ENCODE measurements around the gene VWA5A. TPM values are rescaled to one million over a fixed set of nuclear protein-coding genes. Genes with fewer than 3 reads are reported as not detected.

The VWA5A gene, protein sequence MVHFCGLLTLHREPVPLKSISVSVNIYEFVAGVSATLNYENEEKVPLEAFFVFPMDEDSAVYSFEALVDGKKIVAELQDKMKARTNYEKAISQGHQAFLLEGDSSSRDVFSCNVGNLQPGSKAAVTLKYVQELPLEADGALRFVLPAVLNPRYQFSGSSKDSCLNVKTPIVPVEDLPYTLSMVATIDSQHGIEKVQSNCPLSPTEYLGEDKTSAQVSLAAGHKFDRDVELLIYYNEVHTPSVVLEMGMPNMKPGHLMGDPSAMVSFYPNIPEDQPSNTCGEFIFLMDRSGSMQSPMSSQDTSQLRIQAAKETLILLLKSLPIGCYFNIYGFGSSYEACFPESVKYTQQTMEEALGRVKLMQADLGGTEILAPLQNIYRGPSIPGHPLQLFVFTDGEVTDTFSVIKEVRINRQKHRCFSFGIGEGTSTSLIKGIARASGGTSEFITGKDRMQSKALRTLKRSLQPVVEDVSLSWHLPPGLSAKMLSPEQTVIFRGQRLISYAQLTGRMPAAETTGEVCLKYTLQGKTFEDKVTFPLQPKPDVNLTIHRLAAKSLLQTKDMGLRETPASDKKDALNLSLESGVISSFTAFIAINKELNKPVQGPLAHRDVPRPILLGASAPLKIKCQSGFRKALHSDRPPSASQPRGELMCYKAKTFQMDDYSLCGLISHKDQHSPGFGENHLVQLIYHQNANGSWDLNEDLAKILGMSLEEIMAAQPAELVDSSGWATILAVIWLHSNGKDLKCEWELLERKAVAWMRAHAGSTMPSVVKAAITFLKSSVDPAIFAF
- 1 to 10 TPM; 4.3 to 5.2 TPM for total RNA-seq

DNA sequence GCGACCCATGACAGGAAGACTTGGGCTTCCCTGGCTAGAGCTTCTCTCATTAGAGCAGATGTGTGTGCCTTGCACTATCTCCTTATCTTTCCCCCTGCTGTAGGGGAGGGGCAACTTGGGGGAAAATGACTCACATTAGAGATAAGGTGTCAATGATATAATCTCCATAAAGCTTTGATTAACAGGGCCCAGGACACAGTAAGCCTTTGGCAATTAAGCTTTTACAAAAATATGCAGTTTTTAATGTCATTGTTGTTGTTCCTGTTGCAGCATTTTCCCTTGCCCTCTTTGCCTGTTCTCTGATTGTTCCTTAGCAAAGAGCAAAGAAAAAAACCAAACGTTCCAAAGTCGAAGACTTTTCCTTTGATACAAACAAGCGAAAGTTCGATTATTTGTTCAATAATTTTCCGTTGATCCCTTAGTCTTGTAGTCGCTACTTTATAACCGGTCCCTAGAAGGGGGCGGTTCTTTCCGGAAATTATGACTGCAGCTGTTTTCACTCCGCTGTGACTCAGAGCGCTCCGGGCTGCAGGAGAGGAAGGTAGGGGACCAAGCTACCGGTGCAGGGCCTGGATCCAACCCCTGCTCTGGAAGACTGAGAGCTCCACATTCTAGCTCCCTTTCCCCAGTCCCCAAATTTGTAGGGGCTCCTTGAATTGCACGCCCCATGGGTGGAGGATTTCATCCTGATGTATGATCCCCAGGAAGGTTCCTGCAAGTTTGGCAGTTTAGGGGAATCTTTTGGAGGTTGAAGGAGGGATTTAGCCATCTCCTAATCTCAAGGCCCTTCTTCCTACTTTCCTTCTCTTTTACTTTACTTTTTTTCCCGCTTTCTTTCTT is at the start of gene VWA5A:
Gene VWA5A (plus strand): TSS at position 509 of the 840 bp plus-strand sequence. CDS start 2,062 bp downstream, outside the sequence.
- peaks cover 15% of the 10 kb centered on the region for H3K27me3 Mint-ChIP-seq
- DNase-seq = peak; percentile 78

DNA sequence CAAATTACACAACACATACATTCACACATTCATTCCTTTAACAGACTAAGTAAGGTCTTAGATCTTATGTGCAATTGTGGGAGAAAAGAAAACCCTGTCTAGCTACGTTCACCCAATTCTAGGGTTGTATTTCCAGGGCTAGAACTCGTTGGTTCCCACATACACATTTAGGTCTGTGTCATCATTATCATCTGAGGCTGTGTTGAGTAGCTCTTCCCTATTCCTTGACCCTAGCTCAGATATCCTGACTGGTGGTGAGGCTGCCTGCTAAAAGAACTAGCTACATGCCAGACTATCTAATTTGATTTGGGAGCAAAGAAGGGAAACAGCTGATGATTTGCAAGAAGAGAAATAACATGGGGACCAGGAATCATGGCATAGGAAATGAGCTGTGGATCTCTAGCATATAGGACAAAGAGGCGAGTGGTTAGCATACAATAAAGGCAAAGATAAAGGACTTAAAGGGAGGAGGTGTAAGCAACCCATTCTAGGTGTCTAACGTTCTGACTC is 46.6 kb upstream of the VWA5A start:
- Mint-ChIP-seq H3K27ac (no peak overlapping the region), H3K27me3 (peaks cover 54% of the 10 kb centered on the region), H3K9me3 (no peaks in the 10 kb centered on the region), H3K4me1 (peaks cover 20% of the 10 kb centered on the region), H3K36me3 (no peaks in the 10 kb centered on the region), H3K4me3 (peak overlapping the region; percentile 18)
- no peak for DNase-seq

More for the DNA sequence above, at the start of gene VWA5A:
- Mint-ChIP-seq H3K9me3 (no peaks in the 10 kb centered on the region), H3K4me3 (peak within 1 kb of the TSS; percentile 92), H3K36me3 (no peaks in the 10 kb centered on the region), H3K4me1 (peaks cover 18% of the 10 kb centered on the region), H3K27ac (peak within 1 kb of the TSS; percentile 82)

DNA sequence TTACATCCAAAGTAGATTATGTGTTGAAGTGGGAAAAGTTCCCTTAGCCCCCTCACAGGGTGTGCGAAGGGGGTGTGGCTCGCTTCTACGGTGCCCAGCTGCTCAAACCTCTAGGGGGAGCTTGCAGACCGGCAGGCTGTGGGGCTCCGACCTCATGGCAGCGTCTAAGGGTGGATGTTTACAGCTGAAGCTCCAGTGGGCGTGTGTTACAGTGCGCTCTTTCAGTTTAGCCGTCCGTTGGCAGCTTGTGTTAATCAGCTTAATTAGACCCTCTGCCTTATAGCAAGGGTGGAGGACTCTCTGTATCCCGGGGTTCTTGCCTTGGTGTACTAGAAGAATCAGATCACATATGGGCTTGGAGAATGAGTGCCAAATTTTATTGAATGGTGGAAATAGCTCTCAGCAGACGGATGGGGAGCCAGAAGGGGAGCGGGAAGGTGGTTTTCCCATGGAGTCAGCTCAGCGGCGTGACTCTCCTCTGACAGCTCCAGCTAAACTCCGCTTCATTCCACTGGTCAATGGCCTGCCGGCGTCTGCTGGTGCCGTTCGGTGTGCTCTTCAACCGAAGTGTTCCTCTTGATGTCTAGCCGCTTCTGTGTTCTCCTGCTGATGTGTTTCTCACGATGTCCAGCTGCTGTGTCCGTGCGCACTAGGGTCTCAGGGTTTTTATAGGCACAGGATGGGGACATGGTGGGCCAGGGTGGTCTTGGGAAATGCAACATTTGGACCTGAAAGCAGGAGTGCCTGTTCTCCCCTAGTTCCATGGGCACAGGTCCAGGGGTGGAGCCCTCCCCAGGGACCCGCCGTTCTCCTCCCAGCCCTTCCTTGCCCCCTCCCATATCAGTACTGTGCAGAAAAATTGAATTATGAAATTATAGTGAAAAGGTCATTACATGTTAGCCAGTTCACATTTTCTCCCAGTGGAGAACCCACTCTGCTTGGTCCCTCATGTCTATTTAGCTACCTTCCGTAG is 45.5 kb upstream of the VWA5A start:
- H3K4me3 Mint-ChIP-seq = peak overlapping the region; percentile 64
- no peaks in the 10 kb centered on the region for H3K36me3 Mint-ChIP-seq
- H3K9me3 Mint-ChIP-seq = no peaks in the 10 kb centered on the region
- peaks cover 58% of the 10 kb centered on the region for H3K27me3 Mint-ChIP-seq
- H3K4me1 Mint-ChIP-seq = peaks cover 20% of the 10 kb centered on the region
- H3K27ac Mint-ChIP-seq = peak overlapping the region; percentile 45
- DNase-seq = peak; percentile 63

DNA sequence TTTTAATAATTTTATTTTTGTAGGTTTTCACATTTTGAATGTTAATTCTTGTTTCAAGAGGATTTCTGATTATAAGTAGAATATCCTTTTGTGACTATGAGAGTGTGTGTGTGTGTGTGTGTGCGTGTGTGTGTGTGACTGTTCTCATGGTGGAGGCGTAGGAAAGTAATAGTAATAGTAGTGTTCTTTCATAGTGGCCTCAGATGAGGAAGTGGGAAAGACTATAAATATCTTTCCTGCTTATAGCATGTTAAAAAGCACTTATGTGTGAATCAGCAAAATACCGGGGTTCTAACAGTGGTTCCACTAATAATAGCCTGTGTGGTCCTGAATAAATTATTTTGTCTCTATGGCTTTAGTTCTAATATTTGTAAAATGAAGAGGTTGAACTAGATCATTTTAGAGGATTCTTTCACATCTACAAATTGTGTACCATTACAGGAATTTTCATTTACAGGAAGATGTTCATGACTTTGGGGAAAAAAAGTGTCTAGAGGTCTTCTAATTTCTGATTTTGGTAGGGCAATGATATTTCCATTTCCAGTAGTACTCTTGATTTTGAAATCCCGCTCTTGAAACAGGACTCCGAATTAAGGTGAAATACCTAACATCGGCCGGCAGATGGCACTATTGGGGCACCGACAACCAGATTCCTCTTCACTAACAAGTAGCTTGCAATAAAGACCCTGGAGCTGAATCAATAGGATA is 44.2 kb upstream of the VWA5A start:
- H3K27ac Mint-ChIP-seq = peak overlapping the region; percentile 20
- H3K4me3 Mint-ChIP-seq = peak overlapping the region; percentile 40
- peak; percentile 60 for DNase-seq
- H3K4me1 Mint-ChIP-seq = peaks cover 20% of the 10 kb centered on the region
- no peaks in the 10 kb centered on the region for H3K36me3 Mint-ChIP-seq
- peaks cover 66% of the 10 kb centered on the region for H3K27me3 Mint-ChIP-seq
- no peaks in the 10 kb centered on the region for H3K9me3 Mint-ChIP-seq

DNA sequence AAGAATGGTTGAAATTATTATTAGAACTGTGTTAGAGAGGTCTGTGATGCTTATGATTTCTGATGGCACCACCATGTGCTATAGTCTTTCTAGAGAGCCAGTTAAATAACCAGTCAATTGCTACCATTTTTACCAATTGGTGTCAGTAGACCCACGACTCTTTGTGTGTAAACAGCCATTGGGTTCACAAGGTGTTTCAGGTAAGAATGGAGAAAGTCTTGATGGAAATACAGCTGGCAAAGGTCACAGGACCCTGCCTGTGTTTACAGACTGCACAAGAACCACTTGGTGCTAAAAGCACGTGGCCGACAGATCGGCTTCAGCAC is 43.7 kb upstream of the VWA5A start:
- no peak overlapping the region for H3K4me3 Mint-ChIP-seq
- H3K27me3 Mint-ChIP-seq = peaks cover 66% of the 10 kb centered on the region
- H3K36me3 Mint-ChIP-seq = no peaks in the 10 kb centered on the region
- no peak for DNase-seq
- H3K9me3 Mint-ChIP-seq = no peaks in the 10 kb centered on the region
- no peak overlapping the region for H3K27ac Mint-ChIP-seq
- H3K4me1 Mint-ChIP-seq = peaks cover 23% of the 10 kb centered on the region

GRCh38 chr11:124072147-124072546 is 43.1 kb upstream of the VWA5A start:
- H3K4me3 Mint-ChIP-seq = no peak overlapping the region
- H3K9me3 Mint-ChIP-seq = no peaks in the 10 kb centered on the region
- no peak overlapping the region for H3K27ac Mint-ChIP-seq
- peaks cover 24% of the 10 kb centered on the region for H3K4me1 Mint-ChIP-seq
- no peaks in the 10 kb centered on the region for H3K36me3 Mint-ChIP-seq
- peaks cover 68% of the 10 kb centered on the region for H3K27me3 Mint-ChIP-seq
- DNase-seq = no peak

DNA sequence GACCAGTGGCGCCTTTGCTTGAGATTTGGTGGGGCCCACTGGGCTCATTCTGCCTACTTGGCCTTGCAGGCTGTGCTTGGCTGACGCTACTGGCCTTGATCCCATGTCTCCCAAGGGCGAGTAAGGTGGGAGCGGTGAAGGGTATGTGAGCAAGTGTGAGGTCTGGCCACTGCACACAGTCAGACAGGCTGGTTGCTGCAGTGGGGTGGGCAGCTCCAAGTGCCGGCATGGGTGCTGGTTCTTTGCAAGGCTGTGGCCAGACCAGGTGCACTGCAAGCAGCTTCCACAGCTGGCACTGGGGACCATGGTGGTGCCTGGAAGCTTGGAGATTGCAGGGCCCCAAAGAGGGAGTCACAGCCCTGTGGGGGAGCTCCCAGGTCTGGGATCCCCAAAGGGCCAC is 40.7 kb upstream of the VWA5A start:
- no peak overlapping the region for H3K4me3 Mint-ChIP-seq
- H3K27ac Mint-ChIP-seq = no peak overlapping the region
- H3K36me3 Mint-ChIP-seq = no peaks in the 10 kb centered on the region
- H3K27me3 Mint-ChIP-seq = peaks cover 55% of the 10 kb centered on the region
- H3K4me1 Mint-ChIP-seq = peaks cover 15% of the 10 kb centered on the region
- no peaks in the 10 kb centered on the region for H3K9me3 Mint-ChIP-seq
- DNase-seq = no peak

GRCh38 chr11:124075492-124075840 is 39.8 kb upstream of the VWA5A start:
- no peak for DNase-seq
- Mint-ChIP-seq H3K9me3 (no peaks in the 10 kb centered on the region), H3K36me3 (no peaks in the 10 kb centered on the region), H3K4me1 (peaks cover 9% of the 10 kb centered on the region), H3K27ac (no peak overlapping the region), H3K4me3 (no peak overlapping the region), H3K27me3 (peaks cover 47% of the 10 kb centered on the region)

DNA sequence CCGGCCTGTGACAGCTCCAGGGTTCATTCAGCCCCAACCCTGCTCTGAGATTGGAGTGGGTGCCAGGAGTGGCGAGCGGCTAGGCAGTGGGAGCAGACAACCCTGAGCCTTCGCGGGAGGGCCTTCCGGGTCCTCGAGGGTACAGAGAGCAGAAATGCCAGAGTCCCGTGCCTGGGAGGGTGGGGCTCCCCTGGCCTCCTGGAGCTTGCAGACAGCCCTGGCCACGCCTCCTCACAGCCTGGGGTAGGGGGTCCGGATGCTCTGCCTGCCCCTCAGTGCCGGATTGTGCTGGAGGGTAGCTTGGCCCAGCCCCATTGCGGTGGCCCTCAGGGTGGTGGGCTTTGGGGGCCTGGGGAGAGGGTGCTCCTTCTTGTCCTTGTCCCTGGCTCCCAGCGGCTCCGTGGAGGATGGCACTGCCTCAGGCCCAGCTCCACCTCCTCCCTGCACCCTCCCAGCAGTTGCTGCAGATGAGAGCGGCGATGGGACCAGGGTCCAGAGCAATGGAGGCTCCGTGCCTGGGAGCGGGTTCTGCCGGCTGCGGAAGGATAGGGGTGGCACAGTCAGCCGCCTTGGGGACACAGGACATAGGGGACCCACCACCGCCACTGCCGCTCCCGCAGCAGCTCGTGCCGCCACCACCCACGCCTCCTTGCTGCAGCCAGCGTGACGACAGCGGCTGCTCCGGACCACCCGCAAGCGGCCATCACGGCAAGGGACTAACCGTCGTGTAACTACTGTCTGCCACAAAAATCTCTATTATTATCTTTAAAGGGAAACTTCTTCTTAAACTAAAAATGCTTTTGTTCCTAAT is 39.2 kb upstream of the VWA5A start:
- Mint-ChIP-seq H3K27ac (no peak overlapping the region), H3K27me3 (peaks cover 46% of the 10 kb centered on the region), H3K36me3 (no peaks in the 10 kb centered on the region), H3K4me3 (peak overlapping the region; percentile 53), H3K9me3 (no peaks in the 10 kb centered on the region), H3K4me1 (peaks cover 8% of the 10 kb centered on the region)
- peak; percentile 39 for DNase-seq

DNA sequence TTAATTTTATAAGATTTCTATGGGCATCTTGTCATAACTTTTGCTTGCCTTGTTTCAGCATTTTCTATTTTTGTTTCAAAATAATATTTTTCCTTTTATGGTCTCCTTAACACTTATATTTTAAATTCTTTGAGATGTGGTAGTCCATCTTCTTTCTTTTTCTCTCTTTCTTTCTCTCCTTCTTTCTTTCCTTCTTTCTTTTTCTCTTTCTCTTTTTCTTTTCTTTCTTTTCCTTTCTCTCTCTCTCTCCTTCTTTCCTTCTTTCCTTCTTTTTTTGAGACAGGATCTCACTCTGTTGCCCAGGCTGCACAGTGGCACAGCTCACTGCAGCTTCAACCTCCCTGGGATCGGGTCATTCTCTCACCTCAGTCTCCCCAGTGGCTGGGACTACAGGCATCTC is 38.0 kb upstream of the VWA5A start:
- peaks cover 48% of the 10 kb centered on the region for H3K27me3 Mint-ChIP-seq
- no peaks in the 10 kb centered on the region for H3K36me3 Mint-ChIP-seq
- no peak overlapping the region for H3K4me3 Mint-ChIP-seq
- no peak overlapping the region for H3K27ac Mint-ChIP-seq
- H3K4me1 Mint-ChIP-seq = peaks cover 4% of the 10 kb centered on the region
- H3K9me3 Mint-ChIP-seq = no peaks in the 10 kb centered on the region
- no peak for DNase-seq

- Mint-ChIP-seq H3K27me3 (peaks cover 49% of the 10 kb centered on the region), H3K9me3 (no peaks in the 10 kb centered on the region), H3K27ac (no peak overlapping the region), H3K36me3 (no peaks in the 10 kb centered on the region), H3K4me1 (peaks cover 4% of the 10 kb centered on the region), H3K4me3 (no peak overlapping the region)
- no peak for DNase-seq
These were observed 36.7 kb upstream of the VWA5A start for GRCh38 chr11:124078591-124078990.

DNA sequence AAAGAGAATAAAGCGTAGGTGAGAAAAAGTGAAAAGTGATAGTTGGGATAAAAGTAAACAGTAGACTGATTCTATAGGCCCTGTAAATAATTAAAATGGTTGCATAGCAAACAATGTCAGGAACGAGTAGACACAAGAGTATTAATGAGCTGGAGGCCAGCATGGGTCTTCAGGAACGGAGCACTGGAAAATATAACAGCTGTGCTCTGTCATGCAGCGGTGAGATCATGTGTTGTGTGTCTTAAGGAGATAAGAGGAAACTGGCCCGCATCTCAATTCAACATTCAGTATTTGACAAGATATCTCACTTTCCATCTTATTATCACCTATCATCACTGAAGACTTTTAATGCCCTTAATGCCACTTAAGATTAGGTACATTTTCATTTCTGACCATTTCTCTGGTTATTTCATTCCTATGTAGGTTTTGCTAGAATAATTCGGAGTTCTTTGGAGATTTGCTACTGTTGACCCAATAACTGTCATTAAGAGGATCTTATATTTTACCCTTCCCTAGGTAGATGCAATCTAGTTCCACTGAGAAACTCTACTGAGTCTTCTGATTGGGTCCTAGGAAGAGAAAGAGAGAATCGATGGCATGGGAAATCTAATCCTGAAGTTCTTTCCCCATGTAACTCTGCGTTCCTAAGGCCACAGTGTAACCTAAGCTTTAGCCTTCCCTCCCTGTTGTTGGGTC is 35.5 kb upstream of the VWA5A start:
- DNase-seq = no peak
- Mint-ChIP-seq H3K27ac (no peak overlapping the region), H3K27me3 (peaks cover 47% of the 10 kb centered on the region), H3K4me1 (peaks cover 4% of the 10 kb centered on the region), H3K9me3 (no peaks in the 10 kb centered on the region), H3K4me3 (no peak overlapping the region), H3K36me3 (no peaks in the 10 kb centered on the region)

Measured in activated naive CD8-positive, alpha-beta T cell treated with anti-CD3 and anti-CD28 coated beads for 36 hours (primary cell).